SK-MEL-5 (cell line): ENCODE measurements around the gene PCGF2. TPM values are rescaled to one million over a fixed set of nuclear protein-coding genes. Genes with fewer than 3 reads are reported as not detected.
A peak's percentile ranks its signal among the peaks of the same experiment; 100 is the strongest.

Source experiments
- DNase-seq: peaks from one replicate; pipeline ENCODE4 v3.0.0-alpha.2; 2016; ENCODE audit warnings: low read depth, low spot score
- in situ Hi-C: cut with HindIII; loops from 2 replicates; pipeline ENCODE4 v1.10.0; 2016; ENCODE audit warnings: low sequenced_read_pairs, high pct_unique_total_duplicates, low pct_unique_long_range_greater_than_20kb
- total RNA-seq: library from RNA; depleted of rRNA; stranded (reverse); fragments of >200 nt; shearing (Covaris generic); gene quantifications from 2 replicates; pipeline ENCODE4 v1.2.3, GENCODE V29; 2014

Gene PCGF2
- total RNA-seq, 1 experiment from 2014 or later = 4.3 TPM

- no peak for DNase-seq
- in situ Hi-C loops = no loop called here
Observed at GRCh38 chr17:38710604-38710962, 37.6 kb downstream of the PCGF2 start.

DNA sequence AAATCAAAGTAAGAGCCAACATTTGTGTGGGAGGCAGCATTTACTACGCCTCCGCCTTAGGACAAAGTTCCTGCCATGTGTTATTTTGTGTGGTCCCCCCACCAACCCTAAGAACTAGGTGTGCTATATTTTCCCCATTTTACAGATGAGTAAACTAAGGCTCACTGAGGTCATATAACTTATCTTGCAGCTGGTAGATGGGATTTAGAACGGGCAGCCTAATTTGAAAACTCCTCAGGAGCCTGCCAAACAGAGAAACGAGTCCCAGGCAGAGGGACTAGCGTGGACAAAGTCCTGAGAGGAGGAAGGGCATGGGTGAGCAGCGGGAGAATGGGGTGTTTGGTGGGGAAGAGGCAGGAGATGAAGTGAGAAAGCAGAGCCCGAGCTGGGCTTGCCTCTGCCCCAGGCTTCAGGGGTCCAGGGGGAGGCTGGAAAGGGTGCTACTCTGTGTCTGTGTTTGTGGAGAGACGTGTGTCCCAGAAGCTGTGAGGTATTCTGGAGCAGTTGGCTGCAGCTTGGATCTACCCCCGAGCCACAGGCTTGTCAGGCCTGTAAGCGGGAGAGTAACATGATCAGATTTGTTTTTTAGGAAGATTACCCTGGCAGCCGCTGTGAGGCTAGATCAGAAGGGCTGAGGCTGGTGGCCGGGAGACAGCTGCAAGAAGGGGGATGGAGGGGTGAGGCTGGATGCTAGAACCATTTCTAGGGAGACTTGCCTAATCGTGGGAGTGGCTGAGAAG, 38.1 kb downstream of the PCGF2 start:
- no peak for DNase-seq
- in situ Hi-C loops = no loop called here

DNA sequence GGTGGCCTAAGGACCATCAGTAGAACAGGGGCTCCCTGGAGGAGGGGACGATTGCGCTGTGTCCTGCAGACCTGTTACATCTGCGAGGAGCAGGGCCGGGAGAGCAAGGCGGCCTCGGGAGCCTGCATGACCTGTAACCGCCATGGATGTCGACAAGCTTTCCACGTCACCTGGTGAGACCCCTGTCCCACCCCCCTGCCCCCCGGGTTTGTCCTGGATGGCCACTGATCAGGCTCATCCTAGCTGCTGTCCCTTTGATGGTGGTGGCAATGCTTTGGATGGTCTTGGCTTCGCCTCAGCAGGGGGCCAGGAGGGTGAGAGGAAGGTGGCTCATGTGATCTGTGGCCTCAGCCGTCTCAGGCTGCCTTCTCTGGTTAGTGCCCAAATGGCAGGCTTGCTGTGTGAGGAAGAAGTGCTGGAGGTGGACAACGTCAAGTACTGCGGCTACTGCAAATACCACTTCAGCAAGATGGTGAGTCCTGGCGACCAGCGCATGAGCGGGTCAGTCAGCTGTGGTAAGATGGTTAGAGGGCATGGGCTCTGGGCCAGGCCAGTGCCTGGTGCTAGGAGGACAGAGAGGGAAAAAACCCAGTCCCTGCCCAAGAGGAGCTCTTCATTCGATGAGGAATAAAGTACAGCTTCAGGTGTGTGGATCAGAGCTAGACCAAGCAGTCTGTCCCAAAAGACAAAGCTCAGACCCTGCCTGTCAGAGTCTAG, 38.9 kb downstream of the PCGF2 start:
- in situ Hi-C loops = no loop called here
- no peak for DNase-seq

- in situ Hi-C loops = no loop called here
- DNase-seq = no peak
Observed at GRCh38 chr17:38707678-38708351, 40.3 kb downstream of the PCGF2 start.

GRCh38 chr17:38706505-38707216, 41.5 kb downstream of the PCGF2 start:
- in situ Hi-C loops = no loop called here
- DNase-seq = no peak

DNA sequence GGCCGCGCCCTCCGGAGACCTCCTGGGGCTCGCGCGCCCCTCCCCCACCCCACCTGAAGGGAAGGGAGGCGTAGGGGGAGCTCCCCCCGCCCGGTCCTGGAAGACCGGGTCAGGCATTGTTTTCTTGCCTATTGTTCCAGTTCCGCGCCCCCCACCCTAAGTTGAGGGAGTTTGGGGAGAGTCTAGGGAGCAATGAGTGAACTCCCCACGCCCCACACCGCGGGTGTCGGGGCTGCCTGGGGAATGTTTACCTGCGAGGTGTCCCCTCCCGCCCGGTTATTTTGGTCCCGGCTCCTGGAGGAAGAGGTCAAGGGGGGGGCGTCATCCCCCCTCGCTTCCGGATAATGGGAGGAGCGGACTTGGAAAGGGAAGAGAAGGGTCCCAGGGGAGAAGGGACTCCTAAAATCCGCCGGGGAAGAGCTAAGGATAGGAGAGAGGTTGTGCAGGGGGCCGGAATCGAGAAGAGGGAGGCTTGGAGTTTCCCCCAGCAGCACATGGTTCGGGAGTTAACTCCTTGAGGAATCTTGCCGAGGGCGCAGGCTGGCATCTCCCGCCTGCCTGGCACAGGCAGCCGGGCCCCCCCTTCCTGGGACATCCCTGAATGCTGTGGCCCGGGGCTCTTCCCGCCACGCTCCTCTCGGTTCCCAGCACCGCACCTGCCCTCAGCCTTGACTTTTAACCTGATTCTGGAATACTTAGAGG, 42.2 kb downstream of the PCGF2 start:
- peak; percentile 74 for DNase-seq
- in situ Hi-C loops = no loop called here

DNA sequence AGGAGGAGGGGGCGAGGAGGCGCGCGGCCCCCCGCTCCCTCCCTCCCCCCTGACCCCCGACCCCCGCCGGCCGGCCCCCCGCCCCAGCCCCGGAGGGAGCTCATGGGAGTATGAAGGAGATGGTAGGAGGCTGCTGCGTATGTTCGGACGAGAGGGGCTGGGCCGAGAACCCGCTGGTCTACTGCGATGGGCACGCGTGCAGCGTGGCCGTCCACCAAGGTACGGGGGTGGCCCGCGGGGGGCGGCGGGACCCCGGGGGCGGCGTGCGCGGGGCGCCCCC, 42.7 kb downstream of the PCGF2 start:
- no peak for DNase-seq
- in situ Hi-C loops = no loop called here

GRCh38 chr17:38704606-38705522, 43.3 kb downstream of the PCGF2 start, which contains the start of gene MLLT6:
Gene MLLT6, plus strand, starts transcription at chr17:38705273. Its CDS starts 360 bp downstream, at chr17:38705633.
- in situ Hi-C loops = no loop called here
- peak; percentile 63 for DNase-seq

GRCh38 chr17:38703742-38704605, 44.2 kb downstream of the PCGF2 start:
- no peak for DNase-seq
- in situ Hi-C loops = no loop called here

GRCh38 chr17:38702916-38703741, 45.0 kb downstream of the PCGF2 start:
- in situ Hi-C loops = no loop called here
- DNase-seq = no peak

- in situ Hi-C loops = no loop called here
Observed at GRCh38 chr17:38702166-38702915, 45.8 kb downstream of the PCGF2 start.

GRCh38 chr17:38701504-38702165, 46.5 kb downstream of the PCGF2 start:
- in situ Hi-C loops = no loop called here
- peak; percentile 27 for DNase-seq

More at GRCh38 chr17:38702166-38702915, 45.8 kb downstream of the PCGF2 start:
- peak; percentile 80 for DNase-seq

DNA sequence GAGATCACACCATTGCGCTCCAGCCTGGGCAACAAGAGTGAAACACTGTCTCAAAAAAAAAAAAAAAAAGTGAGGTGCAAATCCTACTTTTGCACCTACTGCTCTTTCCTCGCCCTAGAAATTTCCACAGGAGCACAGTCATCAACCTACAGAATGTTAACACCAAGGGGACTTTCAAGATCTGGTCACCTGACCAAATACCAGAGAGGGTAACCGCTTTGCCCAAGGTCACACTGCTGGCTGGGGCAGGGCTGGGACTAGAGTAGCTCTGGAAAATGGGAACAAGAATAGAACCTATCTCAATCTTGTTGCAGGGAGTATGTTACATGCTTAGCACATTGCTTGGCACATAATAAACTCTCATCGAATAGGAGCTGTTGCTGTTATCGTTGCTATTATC, 49.4 kb downstream of the PCGF2 start:
- in situ Hi-C loops = no loop called here
- no peak for DNase-seq
